ENCODE data around the gene TCFL5.

TCFL5 gene

DNA sequence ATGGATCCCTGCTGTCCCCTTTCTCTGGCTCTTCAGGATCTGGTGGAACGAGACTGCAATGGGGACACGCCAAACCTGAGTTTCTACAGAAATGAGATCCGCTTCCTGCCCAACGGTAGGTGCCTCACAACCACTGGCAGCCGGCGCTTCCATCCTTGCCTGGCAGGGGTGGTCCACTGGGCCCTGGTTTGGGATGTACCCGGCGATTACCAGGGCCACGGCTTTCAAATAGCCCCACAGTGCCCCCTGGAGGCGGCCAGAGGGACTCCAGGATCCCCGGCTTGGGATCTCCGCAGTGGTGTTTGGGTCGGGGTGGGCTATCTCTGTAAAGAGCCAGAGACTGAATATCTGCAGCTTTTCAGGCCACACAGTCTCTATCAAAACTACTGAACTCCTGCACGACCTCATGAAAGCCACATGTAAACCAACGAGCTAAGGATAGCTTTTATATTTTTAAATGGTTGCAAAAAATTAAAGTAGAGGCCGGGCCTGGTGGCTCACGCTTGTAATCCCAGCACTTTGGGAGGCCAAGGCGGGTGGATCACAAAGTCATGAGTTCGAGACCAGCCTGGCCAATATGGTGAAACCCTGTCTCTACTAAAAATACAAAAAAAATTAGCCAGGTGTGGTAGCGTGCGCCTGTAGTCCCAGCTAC, 53.3 kb downstream of the TCFL5 start:
- H3K27me3 ChIP-seq (ENCODE audit: low read depth, low read length) = no peaks in the 10 kb centered on the region
- peaks cover 55% of the 10 kb centered on the region for H3K36me3 ChIP-seq (replicated peaks; ENCODE audit: low read depth, low read length)
- no peak overlapping the region for H3K9ac ChIP-seq (ENCODE audit: low read length)
- peaks cover 44% of the 10 kb centered on the region for H3K79me2 ChIP-seq (ENCODE audit: low read length)
- peak overlapping the region; percentile 2; the same call in 1 of the 2 replicates for H3K27ac ChIP-seq (ENCODE audit: low read length)
- TF ChIP-seq EZH2phosphoT487 (IDR thresholded peaks at IDR 0.05; ENCODE audit: low read depth) = no peak
- TF ChIP-seq, protein P1, sequence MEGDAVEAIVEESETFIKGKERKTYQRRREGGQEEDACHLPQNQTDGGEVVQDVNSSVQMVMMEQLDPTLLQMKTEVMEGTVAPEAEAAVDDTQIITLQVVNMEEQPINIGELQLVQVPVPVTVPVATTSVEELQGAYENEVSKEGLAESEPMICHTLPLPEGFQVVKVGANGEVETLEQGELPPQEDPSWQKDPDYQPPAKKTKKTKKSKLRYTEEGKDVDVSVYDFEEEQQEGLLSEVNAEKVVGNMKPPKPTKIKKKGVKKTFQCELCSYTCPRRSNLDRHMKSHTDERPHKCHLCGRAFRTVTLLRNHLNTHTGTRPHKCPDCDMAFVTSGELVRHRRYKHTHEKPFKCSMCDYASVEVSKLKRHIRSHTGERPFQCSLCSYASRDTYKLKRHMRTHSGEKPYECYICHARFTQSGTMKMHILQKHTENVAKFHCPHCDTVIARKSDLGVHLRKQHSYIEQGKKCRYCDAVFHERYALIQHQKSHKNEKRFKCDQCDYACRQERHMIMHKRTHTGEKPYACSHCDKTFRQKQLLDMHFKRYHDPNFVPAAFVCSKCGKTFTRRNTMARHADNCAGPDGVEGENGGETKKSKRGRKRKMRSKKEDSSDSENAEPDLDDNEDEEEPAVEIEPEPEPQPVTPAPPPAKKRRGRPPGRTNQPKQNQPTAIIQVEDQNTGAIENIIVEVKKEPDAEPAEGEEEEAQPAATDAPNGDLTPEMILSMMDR (IDR thresholded peaks at IDR 0.05; ENCODE audit: low read depth, low read length) = peak; percentile 78
- H3K4me2 ChIP-seq (ENCODE audit: low read length) = peak overlapping the region; percentile 20; the same call in 1 of the 2 replicates
- H2AFZ ChIP-seq (ENCODE audit: low read depth, low read length) = no peak overlapping the region
- H3K4me1 ChIP-seq (ENCODE audit: low read length) = peaks cover 32% of the 10 kb centered on the region
- H3K4me3 ChIP-seq (ENCODE audit: low read length) = no peak overlapping the region
- peaks cover 46% of the 10 kb centered on the region for H4K20me1 ChIP-seq (ENCODE audit: insufficient read depth, low read length)
- no peaks in the 10 kb centered on the region for H3K9me3 ChIP-seq (ENCODE audit: insufficient read depth, low read length)

- Histone ChIP-seq H3K4me1 (ENCODE audit: low read length) (peaks cover 32% of the 10 kb centered on the region), H2AFZ (ENCODE audit: low read depth, low read length) (no peak overlapping the region), H3K4me2 (ENCODE audit: low read length) (peak overlapping the region; percentile 100), H3K79me2 (ENCODE audit: low read length) (peaks cover 44% of the 10 kb centered on the region), H3K9me3 (ENCODE audit: insufficient read depth, low read length) (no peaks in the 10 kb centered on the region), H3K27me3 (ENCODE audit: low read depth, low read length) (no peaks in the 10 kb centered on the region), H3K4me3 (ENCODE audit: low read length) (peak overlapping the region; percentile 99; the same call in 1 of the 2 replicates), H3K9ac (ENCODE audit: low read length) (no peak overlapping the region), H3K27ac (ENCODE audit: low read length) (peak overlapping the region; percentile 2; the same call in 1 of the 2 replicates), H4K20me1 (ENCODE audit: insufficient read depth, low read length) (peaks cover 44% of the 10 kb centered on the region), H3K36me3 (replicated peaks; ENCODE audit: low read depth, low read length) (peaks cover 55% of the 10 kb centered on the region)
- no peak for TF ChIP-seq EZH2phosphoT487 (IDR thresholded peaks at IDR 0.05; ENCODE audit: low read depth)
- TF ChIP-seq, protein P1 (IDR thresholded peaks at IDR 0.05; ENCODE audit: low read depth, low read length) = no peak
Measured at GRCh38 chr20:62807444-62808210, 54.0 kb downstream of the TCFL5 start.

- TF ChIP-seq, protein P1 (IDR thresholded peaks at IDR 0.05; ENCODE audit: low read depth, low read length) = no peak
- Histone ChIP-seq H3K79me2 (ENCODE audit: low read length) (peaks cover 44% of the 10 kb centered on the region), H3K9me3 (ENCODE audit: insufficient read depth, low read length) (no peaks in the 10 kb centered on the region), H2AFZ (ENCODE audit: low read depth, low read length) (no peak overlapping the region), H3K27ac (ENCODE audit: low read length) (peak overlapping the region; percentile 70), H3K9ac (ENCODE audit: low read length) (peak overlapping the region; percentile 88), H3K27me3 (ENCODE audit: low read depth, low read length) (no peaks in the 10 kb centered on the region), H3K4me3 (ENCODE audit: low read length) (peak overlapping the region; percentile 99), H3K36me3 (replicated peaks; ENCODE audit: low read depth, low read length) (peaks cover 48% of the 10 kb centered on the region), H3K4me2 (ENCODE audit: low read length) (peak overlapping the region; percentile 100), H3K4me1 (ENCODE audit: low read length) (peaks cover 32% of the 10 kb centered on the region), H4K20me1 (ENCODE audit: insufficient read depth, low read length) (peaks cover 40% of the 10 kb centered on the region)
Measured at GRCh38 chr20:62806383-62807050, 55.1 kb downstream of the TCFL5 start.

Measured in OCI-LY3 (cell line).